Neural cell (in vitro differentiated cells): ENCODE measurements around the gene DCST1.

Source experiments
- CTCF ChIP-seq: fragments of 450-650 bp; IDR thresholded peaks from 2 replicates; pipeline ENCODE4 v1.5.1; 2014; ENCODE audit warnings: antibody characterized with exemption, mild to moderate bottlenecking, moderate library complexity; ENCODE audit not compliant: poor library complexity, severe bottlenecking
- EP300 ChIP-seq: fragments of 450-650 bp; conservative IDR thresholded peaks from 2 replicates; pipeline ENCODE4 v1.6.1; 2014; ENCODE audit warnings: antibody characterized with exemption, mild to moderate bottlenecking, moderate library complexity; ENCODE audit not compliant: poor library complexity, severe bottlenecking
- EZH2 ChIP-seq: fragments of 200-600, 300-800 bp; shearing (Covaris generic), sonication (generic); IDR thresholded peaks from 2 replicates; pipeline ENCODE4 v1.6.1; 2014; ENCODE audit warnings: antibody characterized with exemption, low read length, borderline replicate concordance, mild to moderate bottlenecking; ENCODE audit not compliant: insufficient read depth, poor library complexity, severe bottlenecking
- POLR2AphosphoS5 ChIP-seq: IDR thresholded peaks from 2 replicates; pipeline ENCODE4 v1.6.1; 2012
- REST ChIP-seq: IDR thresholded peaks from 2 replicates; pipeline ENCODE4 v1.6.1; 2012; ENCODE audit warnings: borderline replicate concordance
- TAF1 ChIP-seq: IDR thresholded peaks from 2 replicates; pipeline ENCODE4 v1.6.1; 2012; ENCODE audit warnings: low read depth

- TF ChIP-seq EP300 (no peak), REST (no peak), TAF1 (no peak), CTCF (no peak), EZH2 (no peak), POLR2AphosphoS5 (no peak)
These were observed 30.6 kb downstream of the DCST1 start for GRCh38 chr1:155064111-155064831.
